GM18868 (cell line): ENCODE measurements around the gene TNFAIP8L1.
"Not testable (repeated sequence)": the region's sequence is repeated elsewhere in the genome, so short reads cannot be mapped to it uniquely, and the experiment has no call there.

Experiments used
- ATAC-seq: cut with Tn5 transposase; IDR thresholded peaks from one replicate; pipeline ENCODE4 v1.9.1; 2021; ENCODE audit warnings: mild to moderate bottlenecking, moderate library complexity; ENCODE audit not compliant: unreplicated experiment

TNFAIP8L1 gene

GRCh38 chr19:4638828-4639530, at the start of gene TNFAIP8L1:
TNFAIP8L1 (plus strand) TSS chr19:4639516; CDS start chr19:4651870, 12,354 bp downstream.
- ATAC-seq = peak; percentile 80

- no peak for ATAC-seq
Observed at GRCh38 chr19:4589579-4590410, 49.5 kb upstream of the TNFAIP8L1 start.

GRCh38 chr19:4590559-4590958, 48.8 kb upstream of the TNFAIP8L1 start:
- no peak for ATAC-seq

GRCh38 chr19:4591320-4591719, 48.0 kb upstream of the TNFAIP8L1 start:
- no peak for ATAC-seq

GRCh38 chr19:4592445-4592844, 46.9 kb upstream of the TNFAIP8L1 start:
- no peak for ATAC-seq

GRCh38 chr19:4593409-4593851, 45.9 kb upstream of the TNFAIP8L1 start:
- ATAC-seq = no peak

GRCh38 chr19:4594201-4594600, 45.1 kb upstream of the TNFAIP8L1 start:
- no peak for ATAC-seq

- ATAC-seq = not testable (repeated sequence)
Observed at GRCh38 chr19:4595158-4595557, 44.2 kb upstream of the TNFAIP8L1 start.

- ATAC-seq = no peak
Observed at GRCh38 chr19:4596033-4596904, 43.0 kb upstream of the TNFAIP8L1 start.

- ATAC-seq = no peak
Observed at GRCh38 chr19:4597278-4597974, 41.9 kb upstream of the TNFAIP8L1 start.

GRCh38 chr19:4597975-4598671, 41.2 kb upstream of the TNFAIP8L1 start:
- no peak for ATAC-seq

GRCh38 chr19:4598712-4599111, 40.6 kb upstream of the TNFAIP8L1 start:
- no peak for ATAC-seq

- ATAC-seq = no peak
Observed at GRCh38 chr19:4600082-4600481, 39.2 kb upstream of the TNFAIP8L1 start.

GRCh38 chr19:4600893-4601292, 38.4 kb upstream of the TNFAIP8L1 start:
- no peak for ATAC-seq

GRCh38 chr19:4602173-4602788, 37.0 kb upstream of the TNFAIP8L1 start:
- ATAC-seq = no peak

GRCh38 chr19:4602915-4603314, 36.4 kb upstream of the TNFAIP8L1 start:
- no peak for ATAC-seq

GRCh38 chr19:4604912-4605311, 34.4 kb upstream of the TNFAIP8L1 start:
- no peak for ATAC-seq

GRCh38 chr19:4606181-4606580, 33.1 kb upstream of the TNFAIP8L1 start:
- no peak for ATAC-seq

- no peak for ATAC-seq
Observed at GRCh38 chr19:4606921-4607678, 32.2 kb upstream of the TNFAIP8L1 start.
